C4-2B (cell line): ENCODE data around the gene SNAP29.
"Not testable (repeated sequence)": the region's sequence is repeated elsewhere in the genome, so short reads cannot be mapped to it uniquely, and the experiment has no call there.

Experiments
- H3K27ac ChIP-seq: fragments of 450-650 bp; 2 replicates; pipeline ENCODE4 v1.5.1; 2017
- CTCF ChIP-seq: fragments of 450-650 bp; conservative IDR thresholded peaks from 2 replicates; pipeline ENCODE4 v1.5.1; 2017; ENCODE audit warnings: mild to moderate bottlenecking
- ZFX ChIP-seq: fragments of 450-650 bp; IDR thresholded peaks from 2 replicates; pipeline ENCODE4 v1.6.1; 2017

SNAP29 gene

GRCh38 chr22:20937031-20937793 is 78.4 kb downstream of the SNAP29 start:
- TF ChIP-seq ZFX = no peak
- no peak for TF ChIP-seq CTCF
- H3K27ac ChIP-seq = no peak overlapping the region

GRCh38 chr22:20937794-20938671 is 79.2 kb downstream of the SNAP29 start:
- no peak overlapping the region for H3K27ac ChIP-seq
- TF ChIP-seq CTCF (no peak), ZFX (no peak)

- not testable (repeated sequence) for H3K27ac ChIP-seq
These were observed 80.8 kb downstream of the SNAP29 start for GRCh38 chr22:20939457-20940185.

- H3K27ac ChIP-seq = no peak overlapping the region
- TF ChIP-seq CTCF = no peak
- no peak for TF ChIP-seq ZFX
These were observed 81.4 kb downstream of the SNAP29 start for GRCh38 chr22:20940186-20940651.
